Fibroblast of the aortic adventitia (primary cell): ENCODE measurements around the gene GPR137B. TPM values are rescaled to one million over a fixed set of nuclear protein-coding genes. Genes with fewer than 3 reads are reported as not detected.
"Not testable (repeated sequence)": the region's sequence is repeated elsewhere in the genome, so short reads cannot be mapped to it uniquely, and the experiment has no call there.

Experiments used
- DNase-seq: peaks from one replicate; pipeline ENCODE4 v3.0.0-alpha.2; 2010; ENCODE audit warnings: low read depth
- H3K4me3 ChIP-seq: 2 replicates; pipeline ENCODE4 v1.5.1; 2011; ENCODE audit warnings: low read depth, mild to moderate bottlenecking, control low read depth, low read length, moderate library complexity
- total RNA-seq: library from RNA; depleted of rRNA; stranded (reverse); fragments of >200 nt; gene quantifications from 2 replicates; pipeline ENCODE4 v1.2.3, GENCODE V29; 2012; ENCODE audit warnings: low replicate concordance
- TF ChIP-seq, protein P1 (sequence below): IDR thresholded peaks from 2 replicates; pipeline ENCODE4 v1.5.1; 2011; ENCODE audit warnings: mild to moderate bottlenecking, low read length, control low read depth, inconsistent platforms; ENCODE audit not compliant: insufficient read depth

Gene GPR137B
- total RNA-seq, 1 donor, result 14.9 TPM

DNA sequence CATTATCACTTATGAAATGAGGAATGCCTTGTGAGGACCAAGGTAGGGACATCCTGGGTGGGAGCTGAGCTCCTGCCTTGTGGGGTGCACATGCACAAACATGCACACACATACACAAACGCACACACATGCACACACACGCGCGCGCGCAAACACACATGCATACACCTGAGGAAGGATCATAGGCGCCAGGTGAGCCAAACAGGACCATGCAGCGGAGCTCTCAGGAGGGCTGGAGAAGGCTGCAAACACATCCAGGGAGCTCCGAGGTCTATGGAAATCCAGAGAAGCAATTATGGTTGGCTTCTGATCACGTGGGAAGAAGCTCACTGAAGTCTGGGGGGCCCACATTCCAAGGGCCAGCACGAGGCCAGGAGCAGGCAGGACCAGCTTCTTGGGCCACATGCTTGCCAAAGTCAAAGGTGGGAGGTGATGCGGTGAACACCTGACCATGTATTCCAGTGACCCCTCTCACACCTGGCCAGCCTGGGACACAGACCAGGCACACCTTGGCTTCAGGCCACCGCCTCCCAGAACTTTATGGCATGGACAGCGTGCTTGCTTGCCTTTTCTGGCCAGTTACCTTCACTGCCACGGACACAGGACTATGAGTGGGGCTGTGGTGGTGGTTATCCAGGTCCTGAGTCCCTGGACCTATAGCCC is 13.6 kb downstream of the GPR137B start:
- DNase-seq, result no peak
- TF ChIP-seq, protein P1, sequence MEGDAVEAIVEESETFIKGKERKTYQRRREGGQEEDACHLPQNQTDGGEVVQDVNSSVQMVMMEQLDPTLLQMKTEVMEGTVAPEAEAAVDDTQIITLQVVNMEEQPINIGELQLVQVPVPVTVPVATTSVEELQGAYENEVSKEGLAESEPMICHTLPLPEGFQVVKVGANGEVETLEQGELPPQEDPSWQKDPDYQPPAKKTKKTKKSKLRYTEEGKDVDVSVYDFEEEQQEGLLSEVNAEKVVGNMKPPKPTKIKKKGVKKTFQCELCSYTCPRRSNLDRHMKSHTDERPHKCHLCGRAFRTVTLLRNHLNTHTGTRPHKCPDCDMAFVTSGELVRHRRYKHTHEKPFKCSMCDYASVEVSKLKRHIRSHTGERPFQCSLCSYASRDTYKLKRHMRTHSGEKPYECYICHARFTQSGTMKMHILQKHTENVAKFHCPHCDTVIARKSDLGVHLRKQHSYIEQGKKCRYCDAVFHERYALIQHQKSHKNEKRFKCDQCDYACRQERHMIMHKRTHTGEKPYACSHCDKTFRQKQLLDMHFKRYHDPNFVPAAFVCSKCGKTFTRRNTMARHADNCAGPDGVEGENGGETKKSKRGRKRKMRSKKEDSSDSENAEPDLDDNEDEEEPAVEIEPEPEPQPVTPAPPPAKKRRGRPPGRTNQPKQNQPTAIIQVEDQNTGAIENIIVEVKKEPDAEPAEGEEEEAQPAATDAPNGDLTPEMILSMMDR, result no peak

DNA sequence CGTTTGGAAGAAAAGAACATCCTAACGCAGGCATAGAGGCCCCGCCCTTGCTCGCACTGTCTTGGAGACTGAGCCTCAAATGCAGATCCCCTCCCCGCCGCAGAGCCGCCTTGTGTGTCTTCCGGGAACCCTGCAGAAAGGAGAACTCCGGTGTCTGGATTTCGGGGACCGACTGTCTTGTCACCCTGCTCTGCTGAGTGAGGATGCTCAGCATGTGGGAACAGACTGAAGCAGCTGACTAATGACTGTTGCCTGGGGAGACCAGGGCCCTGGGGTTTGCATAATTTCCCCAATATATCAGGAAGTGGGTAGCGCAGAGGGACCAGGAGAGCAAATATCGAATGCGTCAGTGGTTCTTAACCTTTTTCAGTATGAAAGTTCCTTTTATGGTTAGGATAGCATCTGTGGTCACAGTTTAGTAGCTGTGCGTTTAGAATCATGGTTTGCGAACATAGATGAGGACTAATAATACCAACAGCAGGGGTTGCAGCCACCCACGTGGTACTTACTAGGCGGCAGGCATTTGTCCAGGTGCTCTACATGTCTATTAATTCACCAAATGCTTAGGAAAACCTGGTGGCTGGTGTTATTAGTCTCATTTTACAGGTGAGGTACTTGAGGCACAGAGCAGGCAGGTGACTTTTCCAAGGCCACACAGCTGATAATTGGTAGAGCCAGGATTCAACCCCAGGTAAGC is 14.3 kb downstream of the GPR137B start:
- DNase-seq, result no peak
- TF ChIP-seq, protein P1, result no peak
- H3K4me3 ChIP-seq, result no peak overlapping the region

More for the DNA sequence above, 13.6 kb downstream of the GPR137B start:
- no peak overlapping the region for H3K4me3 ChIP-seq

DNA sequence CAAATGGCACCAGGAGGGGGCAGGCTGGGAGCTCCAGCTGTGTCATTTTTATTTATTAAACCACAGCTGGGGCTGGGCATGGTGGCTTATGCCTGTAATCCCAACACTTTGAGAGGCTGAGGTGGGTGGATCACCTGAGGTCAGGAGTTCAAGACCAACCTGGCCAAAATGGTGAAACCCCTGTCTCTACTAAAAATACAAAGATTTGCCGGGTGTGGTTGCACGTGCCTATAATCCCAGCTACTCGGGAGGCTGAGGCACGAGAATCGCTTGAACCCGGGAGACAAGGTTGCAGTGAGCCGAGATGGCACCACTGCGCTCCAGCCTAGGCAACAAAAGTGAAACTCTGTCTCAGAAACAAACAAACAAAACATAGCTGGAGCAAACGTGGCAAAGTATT is 15.7 kb downstream of the GPR137B start:
- DNase-seq, H3K4me3 ChIP-seq: not testable (repeated sequence)

DNA sequence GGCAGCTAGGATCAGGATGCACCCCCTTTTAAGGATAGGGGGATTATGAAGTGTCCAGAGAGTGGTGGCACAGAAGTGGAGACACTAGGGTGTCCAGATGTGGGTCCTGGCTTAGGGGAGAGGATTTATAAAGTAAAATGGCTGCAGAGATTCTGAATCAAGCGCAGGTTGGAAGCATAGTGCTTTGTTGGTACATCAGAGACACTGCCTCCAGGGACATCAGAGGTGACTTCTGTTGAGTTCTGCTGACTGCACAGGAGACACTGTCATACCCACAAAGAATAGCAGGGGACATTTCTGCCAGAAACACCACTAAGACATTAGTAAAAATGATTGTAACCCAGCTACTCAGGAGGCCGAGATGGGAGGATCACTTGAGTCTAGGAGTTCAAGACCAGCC is 16.4 kb downstream of the GPR137B start:
- TF ChIP-seq, protein P1, result no peak
- H3K4me3 ChIP-seq, result no peak overlapping the region
- no peak for DNase-seq

DNA sequence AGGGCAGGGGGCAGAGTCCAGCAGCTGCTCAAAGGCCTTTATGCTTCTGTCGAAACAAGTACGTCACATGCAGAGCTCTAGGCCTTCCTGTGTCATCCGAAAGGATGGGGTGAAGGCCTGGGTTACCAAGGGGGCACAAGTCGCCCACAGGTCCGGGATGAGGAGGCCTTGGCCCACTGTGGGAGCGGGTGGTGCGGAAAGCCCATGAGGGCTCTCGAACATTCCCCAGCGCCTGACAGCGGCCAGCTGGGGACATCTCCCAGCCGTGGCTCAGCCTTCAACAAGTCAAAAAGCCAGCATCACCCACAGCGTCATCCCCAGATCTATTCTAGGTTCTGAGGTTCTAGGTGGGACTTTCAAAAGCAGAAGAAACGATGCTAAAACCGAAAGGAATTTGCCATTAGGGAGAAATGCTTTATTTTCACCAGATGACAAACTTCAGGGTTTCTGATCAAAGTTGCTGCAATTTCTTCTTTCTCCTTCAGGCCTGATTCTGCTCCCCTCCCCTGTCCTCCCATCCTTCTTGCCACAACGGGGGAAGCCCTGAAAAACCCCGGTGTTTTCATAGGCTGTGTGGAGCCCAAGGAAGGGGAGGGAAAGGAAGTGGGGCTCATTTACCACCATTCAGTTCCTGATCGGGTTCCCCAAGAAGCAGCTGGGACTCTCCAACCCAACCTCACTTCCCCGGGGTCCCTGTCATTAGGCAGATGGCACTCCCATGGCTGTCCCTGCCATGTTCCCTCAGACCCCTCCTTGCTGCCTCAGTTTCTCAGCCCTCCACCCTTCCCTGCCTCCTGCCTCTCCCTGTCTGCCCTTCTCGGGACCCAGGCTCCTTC is 17.6 kb downstream of the GPR137B start:
- no peak overlapping the region for H3K4me3 ChIP-seq
- no peak for DNase-seq
- TF ChIP-seq, protein P1, result no peak

DNA sequence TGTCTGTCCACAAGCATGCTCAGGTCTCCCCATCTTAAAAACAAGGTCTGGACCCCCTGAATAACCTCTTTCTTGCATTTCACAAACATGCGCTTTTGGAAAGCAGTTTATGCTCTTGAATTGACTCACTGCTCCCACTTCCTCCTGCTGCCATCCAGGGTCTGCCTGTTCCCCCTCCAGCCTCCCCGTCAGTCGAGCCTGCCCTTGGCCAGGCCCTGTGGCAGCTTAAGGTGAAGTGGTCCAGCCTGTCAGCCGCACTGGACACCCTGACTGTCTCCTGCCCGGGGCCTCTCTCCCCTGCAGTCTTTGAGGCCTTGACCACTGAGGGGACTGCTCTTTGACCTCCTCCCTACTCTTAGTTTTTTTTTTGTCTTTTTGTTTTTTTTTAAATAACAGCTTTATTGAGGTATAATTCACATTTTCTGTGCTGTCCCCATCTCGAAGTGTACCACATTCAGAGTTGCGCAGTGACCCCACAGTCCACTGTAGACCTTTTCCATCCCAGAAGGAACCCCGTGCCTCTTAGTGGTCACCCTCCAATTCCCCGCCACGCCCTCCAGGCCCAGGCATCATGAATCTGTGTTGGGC is 18.3 kb downstream of the GPR137B start:
- TF ChIP-seq, protein P1, result no peak
- DNase-seq, result no peak
- H3K4me3 ChIP-seq, result no peak overlapping the region

DNA sequence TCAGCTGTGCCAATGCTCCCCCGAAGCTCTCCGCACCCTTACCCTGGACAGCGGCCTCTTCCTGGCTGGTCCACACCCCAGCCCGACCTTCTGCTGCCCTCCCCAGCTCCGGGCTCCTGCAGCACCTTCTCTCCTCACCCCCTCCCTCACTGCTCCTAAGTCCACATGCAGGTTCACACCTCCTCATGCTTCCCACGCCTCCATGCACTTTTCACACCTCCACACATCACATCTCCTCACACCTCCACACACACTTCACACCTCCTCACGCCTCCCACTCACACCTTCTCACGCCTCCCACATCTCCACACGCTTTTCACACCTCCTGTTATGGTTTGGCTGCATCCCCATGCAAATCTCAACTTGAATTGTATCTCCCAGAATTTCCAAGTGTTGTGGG is 18.9 kb downstream of the GPR137B start:
- no peak overlapping the region for H3K4me3 ChIP-seq
- TF ChIP-seq, protein P1, result no peak
- DNase-seq, result no peak

DNA sequence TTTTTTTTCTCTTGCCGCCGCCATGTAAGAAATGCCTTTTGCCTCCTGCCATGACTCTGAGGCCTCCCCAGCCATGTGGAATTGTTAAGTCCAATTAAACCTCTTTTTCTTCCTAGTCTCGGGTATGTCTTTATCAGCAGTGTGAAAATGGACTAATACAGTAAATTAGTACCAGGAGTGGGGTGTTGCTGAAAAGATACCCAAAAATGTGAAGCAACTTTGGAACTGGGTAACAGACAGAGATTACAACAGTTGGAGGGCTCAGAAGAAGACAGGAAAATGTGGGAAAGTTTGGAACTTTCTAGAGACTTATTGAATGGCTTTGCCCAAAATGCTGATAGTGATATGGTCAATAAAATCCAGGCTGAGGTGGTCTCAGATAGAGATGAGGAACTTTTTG is 19.4 kb downstream of the GPR137B start:
- H3K4me3 ChIP-seq, DNase-seq: not testable (repeated sequence)
